SH-SY5Y (cell line): ENCODE results near the gene INSR.

Source experiments
- GATA2 ChIP-seq: IDR thresholded peaks from 2 replicates; pipeline ENCODE4 v1.6.1; 2011; ENCODE audit warnings: mild to moderate bottlenecking, low read depth, low read length
- GATA3 ChIP-seq: IDR thresholded peaks from 2 replicates; pipeline ENCODE4 v1.6.1; 2011; ENCODE audit warnings: low read depth, mild to moderate bottlenecking, low read length, moderate library complexity

DNA sequence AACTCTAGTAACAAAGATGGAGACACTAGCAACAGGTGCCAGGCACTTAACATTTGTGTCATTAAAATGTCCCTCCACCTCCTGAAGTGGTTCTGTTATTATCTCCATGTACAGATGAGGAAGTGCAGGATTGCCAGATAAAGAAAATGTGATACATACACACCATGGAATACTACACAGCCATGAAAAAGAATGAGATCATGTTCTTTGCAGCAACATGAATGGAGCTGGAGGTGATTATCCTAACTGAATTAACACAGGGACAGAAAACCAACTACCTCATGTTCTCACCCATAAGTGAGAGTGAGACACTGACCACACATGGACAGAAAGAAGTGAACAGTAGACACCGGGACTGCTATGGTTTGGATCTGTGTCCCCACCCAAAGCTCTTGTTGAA is 164.2 kb downstream of the INSR start:
- no peak for TF ChIP-seq GATA2
- no peak for TF ChIP-seq GATA3
